ENCODE data around the gene TRIM3.
A peak's percentile ranks its signal among the peaks of the same experiment; 100 is the strongest.

- TF ChIP-seq CTCF (IDR thresholded peaks at IDR 0.05) (peak in 3 of 6 experiments; percentile 18 to 30 (median 21)), POLR2A (IDR thresholded peaks at IDR 0.05) (peak; percentile 78 to 89)
Observed at GRCh38 chr11:6473451-6474412, at the start of gene TRIM3.
